Testis (tissue), 2 donors: ENCODE data around the gene IMMP2L.

Source experiments
- CTCF ChIP-seq, 3 experiments: fragments of 450-650 bp in 2 of 3; fragments of 200-600 bp in 1 of 3; sonication (generic) in 1 of 3; IDR thresholded peaks; one replicate each; pipeline ENCODE4 v1.5.1; 2016 to 2019; ENCODE audit warnings: antibody characterized with exemption in 3 of 3, mild to moderate bottlenecking in 2 of 3, moderate library complexity in 1 of 3
- POLR2A ChIP-seq: fragments of 450-650 bp; IDR thresholded peaks from one replicate; pipeline ENCODE4 v1.6.1; 2017; ENCODE audit warnings: antibody characterized with exemption, mild to moderate bottlenecking, moderate library complexity

- TF ChIP-seq CTCF (IDR thresholded peaks at IDR 0.05) (no peak), POLR2A (no peak)
Observed at GRCh38 chr7:111320133-111320532, 242.2 kb downstream of the IMMP2L start.
